Measurements from ENCODE around the gene PRTN3.
"Not testable (repeated sequence)": the region's sequence is repeated elsewhere in the genome, so short reads cannot be mapped to it uniquely, and the experiment has no call there.

The PRTN3 gene

DNA sequence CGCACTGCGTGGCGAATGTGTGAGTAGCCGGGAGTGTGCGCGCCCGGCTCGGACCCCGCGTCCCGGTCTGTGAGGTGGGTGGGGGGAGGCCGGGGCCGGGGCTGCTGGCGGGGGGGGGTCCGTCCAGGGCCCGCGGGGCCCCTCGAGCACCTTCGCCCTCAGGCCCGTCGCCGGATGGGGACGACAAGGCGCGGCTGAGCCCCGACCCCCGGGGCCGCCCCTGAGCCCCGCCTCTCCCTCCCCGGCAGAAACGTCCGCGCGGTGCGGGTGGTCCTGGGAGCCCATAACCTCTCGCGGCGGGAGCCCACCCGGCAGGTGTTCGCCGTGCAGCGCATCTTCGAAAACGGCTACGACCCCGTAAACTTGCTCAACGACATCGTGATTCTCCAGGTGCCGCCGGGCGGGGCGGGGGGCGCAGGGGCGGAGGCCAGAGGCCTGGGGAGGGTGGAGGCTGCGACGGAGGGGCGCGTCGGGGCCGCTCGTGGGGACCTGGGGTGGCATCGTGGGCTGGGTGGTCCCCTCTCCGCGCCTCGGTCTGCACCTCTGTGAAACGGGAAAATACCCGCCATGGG, 12.3 kb downstream of the PRTN3 start:
- ChIA-PET POLR2A (no interaction called here), CTCF (no interaction called here)
- no peak for DNase-seq (ENCODE audit: extremely low spot score)
- TF ChIP-seq, protein P1, sequence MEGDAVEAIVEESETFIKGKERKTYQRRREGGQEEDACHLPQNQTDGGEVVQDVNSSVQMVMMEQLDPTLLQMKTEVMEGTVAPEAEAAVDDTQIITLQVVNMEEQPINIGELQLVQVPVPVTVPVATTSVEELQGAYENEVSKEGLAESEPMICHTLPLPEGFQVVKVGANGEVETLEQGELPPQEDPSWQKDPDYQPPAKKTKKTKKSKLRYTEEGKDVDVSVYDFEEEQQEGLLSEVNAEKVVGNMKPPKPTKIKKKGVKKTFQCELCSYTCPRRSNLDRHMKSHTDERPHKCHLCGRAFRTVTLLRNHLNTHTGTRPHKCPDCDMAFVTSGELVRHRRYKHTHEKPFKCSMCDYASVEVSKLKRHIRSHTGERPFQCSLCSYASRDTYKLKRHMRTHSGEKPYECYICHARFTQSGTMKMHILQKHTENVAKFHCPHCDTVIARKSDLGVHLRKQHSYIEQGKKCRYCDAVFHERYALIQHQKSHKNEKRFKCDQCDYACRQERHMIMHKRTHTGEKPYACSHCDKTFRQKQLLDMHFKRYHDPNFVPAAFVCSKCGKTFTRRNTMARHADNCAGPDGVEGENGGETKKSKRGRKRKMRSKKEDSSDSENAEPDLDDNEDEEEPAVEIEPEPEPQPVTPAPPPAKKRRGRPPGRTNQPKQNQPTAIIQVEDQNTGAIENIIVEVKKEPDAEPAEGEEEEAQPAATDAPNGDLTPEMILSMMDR (IDR thresholded peaks at IDR 0.05; ENCODE audit: control extremely low read depth, extremely low read depth, low read depth, missing control alignments) = no peak

DNA sequence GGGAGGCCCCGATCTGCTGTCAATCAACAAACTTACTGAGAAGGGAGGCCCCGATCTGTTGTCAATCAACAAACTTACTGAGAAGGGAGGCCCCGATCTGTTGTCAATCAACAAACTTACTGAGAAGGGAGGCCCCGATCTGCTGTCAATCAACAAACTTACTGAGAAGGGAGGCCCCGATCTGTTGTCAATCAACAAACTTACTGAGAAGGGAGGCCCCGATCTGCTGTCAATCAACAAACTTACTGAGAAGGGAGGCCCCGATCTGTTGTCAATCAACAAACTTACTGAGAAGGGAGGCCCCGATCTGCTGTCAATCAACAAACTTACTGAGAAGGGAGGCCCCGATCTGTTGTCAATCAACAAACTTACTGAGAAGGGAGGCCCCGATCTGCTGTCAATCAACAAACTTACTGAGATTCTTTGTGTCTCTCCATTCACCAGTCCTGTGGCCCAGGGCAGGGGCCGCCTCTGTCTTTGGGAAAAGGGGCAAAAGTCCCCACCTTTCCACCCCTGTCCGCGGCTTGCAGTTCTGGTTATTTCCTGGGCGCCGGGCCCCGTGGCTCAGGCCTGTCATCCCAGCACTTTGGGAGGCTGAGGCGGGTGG, 12.9 kb downstream of the PRTN3 start:
- CTCF ChIA-PET; POLR2A ChIA-PET; DNase-seq (ENCODE audit: extremely low spot score): not testable (repeated sequence)

DNA sequence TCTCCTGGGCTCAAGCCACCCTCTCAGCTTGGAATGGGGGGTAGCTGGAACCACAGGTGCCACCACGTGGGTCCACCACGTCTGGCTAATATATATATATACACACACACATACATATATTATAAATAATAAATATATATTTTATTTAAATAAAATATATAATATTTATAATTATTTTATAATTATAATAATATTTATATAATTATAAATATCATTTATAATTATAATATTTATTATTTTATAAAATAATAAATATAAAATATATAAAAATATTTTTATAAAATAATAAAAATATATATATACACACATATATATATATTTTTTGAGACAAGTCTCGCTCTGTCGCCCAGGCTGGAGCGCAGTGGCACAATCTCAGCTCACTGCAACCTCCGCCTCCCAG, 13.8 kb downstream of the PRTN3 start:
- TF ChIP-seq, protein P1 (IDR thresholded peaks at IDR 0.05; ENCODE audit: control extremely low read depth, extremely low read depth, low read depth, missing control alignments) = no peak
- ChIA-PET CTCF (interaction anchor here (1.5 kb wide), 1 partner anchor 149 kb away, joined by 3 read pairs; no protein-coding TSS in a partner anchor), POLR2A (no interaction called here)
- no peak for DNase-seq (ENCODE audit: extremely low spot score)

DNA sequence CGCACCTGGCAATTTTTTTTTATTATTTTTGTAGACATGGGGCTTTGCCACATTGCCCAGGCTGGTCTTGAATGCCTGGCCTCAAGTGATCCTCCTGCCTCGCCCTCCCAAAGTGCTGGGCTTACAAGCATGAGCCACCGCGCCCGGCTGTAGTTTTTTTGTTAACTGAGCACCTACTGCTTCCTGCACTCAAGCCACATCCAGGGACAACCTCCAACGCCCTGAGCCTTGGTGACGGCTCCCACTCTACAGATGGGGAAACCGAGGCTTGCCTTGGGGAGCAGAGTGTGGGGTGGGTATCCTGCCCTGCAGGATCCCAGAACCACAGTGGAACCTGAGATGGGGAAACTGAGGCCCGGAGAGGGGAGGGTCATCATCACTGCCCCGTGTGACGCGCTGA, 14.3 kb downstream of the PRTN3 start:
- no peak for DNase-seq (ENCODE audit: extremely low spot score)
- POLR2A ChIA-PET = no interaction called here
- TF ChIP-seq, protein P1 (IDR thresholded peaks at IDR 0.05; ENCODE audit: control extremely low read depth, extremely low read depth, low read depth, missing control alignments) = no peak
- CTCF ChIA-PET = interaction anchor here (1.5 to 2.2 kb wide), 3 partner anchors 10 to 149 kb away, joined by 3 to 11 read pairs (median 7); no protein-coding TSS in a partner anchor

DNA sequence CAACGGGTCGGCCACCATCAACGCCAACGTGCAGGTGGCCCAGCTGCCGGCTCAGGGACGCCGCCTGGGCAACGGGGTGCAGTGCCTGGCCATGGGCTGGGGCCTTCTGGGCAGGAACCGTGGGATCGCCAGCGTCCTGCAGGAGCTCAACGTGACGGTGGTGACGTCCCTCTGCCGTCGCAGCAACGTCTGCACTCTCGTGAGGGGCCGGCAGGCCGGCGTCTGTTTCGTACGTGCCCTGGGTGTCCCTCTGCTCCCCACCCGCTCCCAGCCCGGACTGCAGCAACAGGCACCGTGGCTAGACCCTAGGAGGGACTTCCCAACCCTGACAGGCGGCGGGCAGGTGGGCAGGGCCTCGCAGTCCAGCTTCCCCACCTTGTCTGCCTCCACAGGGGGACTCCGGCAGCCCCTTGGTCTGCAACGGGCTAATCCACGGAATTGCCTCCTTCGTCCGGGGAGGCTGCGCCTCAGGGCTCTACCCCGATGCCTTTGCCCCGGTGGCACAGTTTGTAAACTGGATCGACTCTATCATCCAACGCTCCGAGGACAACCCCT, 14.8 kb downstream of the PRTN3 start:
- ChIA-PET POLR2A (interaction anchor here (1.2 kb wide), 1 partner anchor 51 kb away, joined by 4 read pairs; no protein-coding TSS in a partner anchor), CTCF (interaction anchor here (1.0 to 2.4 kb wide), 10 partner anchors 10 to 148 kb away, joined by 3 to 11 read pairs (median 3); partner anchors contain the start of gene PRTN3)
- TF ChIP-seq, protein P1 (IDR thresholded peaks at IDR 0.05; ENCODE audit: control extremely low read depth, extremely low read depth, low read depth, missing control alignments) = no peak
- DNase-seq (ENCODE audit: extremely low spot score) = no peak

DNA sequence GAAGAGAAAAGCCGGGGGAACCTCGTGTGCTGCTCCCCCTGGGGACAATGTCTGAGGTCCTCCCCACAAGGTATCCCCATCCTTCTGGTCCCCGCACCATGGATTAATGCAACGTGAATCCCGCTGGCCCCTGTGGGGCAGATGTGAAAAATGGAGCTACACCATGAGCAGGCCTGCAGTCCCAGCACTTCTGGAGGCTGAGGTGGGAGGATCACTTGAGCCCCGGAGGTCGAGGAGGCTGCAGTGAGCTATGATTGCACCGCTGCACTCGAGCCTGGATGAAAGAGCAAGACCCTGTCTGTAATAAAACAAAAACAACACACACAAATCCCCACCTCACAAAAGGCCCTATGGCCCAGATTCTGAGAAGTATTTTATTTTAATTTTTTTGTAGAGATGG, 17.5 kb downstream of the PRTN3 start:
- POLR2A ChIA-PET = no interaction called here
- TF ChIP-seq, protein P1 (IDR thresholded peaks at IDR 0.05; ENCODE audit: control extremely low read depth, extremely low read depth, low read depth, missing control alignments) = no peak
- DNase-seq (ENCODE audit: extremely low spot score) = no peak
- CTCF ChIA-PET = interaction anchor here (0.8 to 2.0 kb wide), 5 partner anchors 9 to 65 kb away, joined by 3 to 9 read pairs (median 4); no protein-coding TSS in a partner anchor

Data from GM10248 (cell line).